D341Med (cell line): ENCODE data around the gene KCNT2.
"Not testable (repeated sequence)": the region's sequence is repeated elsewhere in the genome, so short reads cannot be mapped to it uniquely, and the experiment has no call there.

Experiments
- DNase-seq: peaks from one replicate; pipeline ENCODE4 v3.0.0; 2012; ENCODE audit warnings: low spot score

KCNT2 gene

DNA sequence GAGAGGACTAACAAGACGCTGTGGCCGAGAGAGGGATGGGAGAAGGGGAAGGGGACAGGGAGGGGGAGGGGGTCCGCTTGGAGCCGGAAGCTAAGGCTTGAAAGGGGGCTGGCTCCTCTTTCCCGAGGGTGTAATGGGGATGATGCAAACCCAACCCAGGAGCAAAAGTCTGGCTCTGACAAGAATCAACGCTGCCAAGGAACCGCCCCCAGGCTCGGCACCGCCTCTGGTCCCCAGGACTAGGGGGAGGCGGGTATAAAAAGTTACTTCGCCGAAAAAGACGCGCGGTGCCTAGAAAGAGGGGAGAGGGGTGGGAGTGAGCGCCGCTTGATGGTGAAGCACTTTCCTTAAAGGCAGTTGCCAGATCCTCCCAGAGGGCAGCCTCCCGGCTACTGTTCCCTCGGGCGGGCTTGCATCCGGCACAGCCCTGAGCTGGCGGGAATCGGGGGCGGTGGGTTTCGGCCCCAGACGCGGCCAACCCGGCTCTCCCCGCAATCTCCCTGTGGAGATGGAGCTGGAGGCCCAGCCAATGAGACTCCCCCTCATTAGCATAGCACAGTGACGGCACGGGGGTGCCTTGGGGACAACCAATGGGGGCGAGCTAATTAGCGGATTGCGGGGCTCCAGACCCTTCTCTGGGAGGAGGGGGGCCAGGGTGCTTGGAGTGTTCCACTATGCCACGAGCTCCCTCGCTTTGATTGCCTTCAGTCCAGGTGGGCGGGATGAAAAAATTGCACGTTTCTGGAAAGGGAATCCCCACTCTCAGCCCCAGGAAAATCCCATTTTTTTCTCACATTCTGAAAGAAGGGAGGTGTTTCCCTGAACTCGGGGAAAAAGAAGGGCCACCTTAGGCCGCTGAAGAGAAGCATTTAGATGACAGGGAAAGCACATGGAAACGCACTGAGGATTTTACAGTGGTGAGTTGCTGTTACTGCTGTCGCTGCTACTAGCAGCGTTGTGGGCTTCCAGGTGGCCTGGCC, at the start of gene KCNT2:
Gene KCNT2, minus strand, starts transcription at position 51 of the 980 bp plus-strand sequence. CDS start 131 bp downstream, outside the sequence.
- peak; percentile 97 for DNase-seq

DNA sequence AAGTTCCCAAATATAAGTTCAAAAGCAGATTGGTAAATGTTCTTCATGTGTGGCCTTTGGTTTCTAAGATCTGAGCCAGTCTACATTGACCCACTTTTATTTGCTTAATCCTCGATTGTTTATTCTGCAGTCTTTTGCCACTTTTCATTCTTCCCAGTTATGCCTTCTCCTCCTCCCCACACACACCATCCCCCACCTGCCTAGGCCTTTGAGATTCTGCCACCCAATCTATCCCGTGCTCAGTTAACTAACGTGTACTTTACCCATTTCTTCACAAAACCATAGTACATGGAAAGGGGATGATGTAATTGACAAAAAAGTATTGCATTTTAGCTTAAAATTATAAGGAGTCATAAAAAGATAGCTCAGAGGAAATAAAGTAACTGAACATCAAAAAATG, 47.3 kb upstream of the KCNT2 start:
- no peak for DNase-seq

DNA sequence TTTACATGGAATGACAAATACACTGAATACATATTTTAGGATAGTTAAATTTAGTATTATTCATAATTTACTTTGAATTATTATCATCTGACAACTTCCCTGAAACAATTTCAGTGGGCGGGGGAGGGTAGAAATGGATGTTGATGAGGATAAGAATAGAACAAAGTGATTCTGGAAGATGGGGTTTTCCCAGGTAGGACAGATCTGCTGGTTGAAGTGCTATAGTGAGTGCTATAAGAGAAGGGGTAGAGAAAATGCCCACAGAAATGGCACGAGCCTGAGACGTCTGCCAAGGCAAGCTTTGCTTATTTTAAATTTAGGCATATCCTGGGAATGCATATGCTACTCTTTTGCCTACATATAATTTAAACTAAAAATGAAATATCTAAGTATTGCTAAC, 46.8 kb upstream of the KCNT2 start:
- DNase-seq: no peak

DNA sequence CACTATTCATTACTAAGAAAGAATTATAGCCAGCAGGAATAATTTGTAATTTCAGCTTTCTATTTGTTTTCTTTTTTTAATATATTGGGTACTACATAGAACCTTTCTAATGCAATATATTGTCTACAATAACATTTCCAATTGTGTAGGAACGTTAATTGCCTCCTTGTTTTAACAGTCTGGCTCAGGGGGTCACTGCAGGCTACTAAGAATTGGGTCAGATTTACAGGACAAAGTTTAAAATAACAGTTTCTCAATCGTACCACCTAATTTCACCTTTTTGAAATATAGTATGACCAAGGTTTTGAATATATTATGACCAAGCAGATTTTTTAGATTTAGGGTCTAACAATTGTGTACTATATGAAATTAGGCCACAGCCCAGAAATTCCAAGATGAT, 46.0 kb upstream of the KCNT2 start:
- no peak for DNase-seq

DNA sequence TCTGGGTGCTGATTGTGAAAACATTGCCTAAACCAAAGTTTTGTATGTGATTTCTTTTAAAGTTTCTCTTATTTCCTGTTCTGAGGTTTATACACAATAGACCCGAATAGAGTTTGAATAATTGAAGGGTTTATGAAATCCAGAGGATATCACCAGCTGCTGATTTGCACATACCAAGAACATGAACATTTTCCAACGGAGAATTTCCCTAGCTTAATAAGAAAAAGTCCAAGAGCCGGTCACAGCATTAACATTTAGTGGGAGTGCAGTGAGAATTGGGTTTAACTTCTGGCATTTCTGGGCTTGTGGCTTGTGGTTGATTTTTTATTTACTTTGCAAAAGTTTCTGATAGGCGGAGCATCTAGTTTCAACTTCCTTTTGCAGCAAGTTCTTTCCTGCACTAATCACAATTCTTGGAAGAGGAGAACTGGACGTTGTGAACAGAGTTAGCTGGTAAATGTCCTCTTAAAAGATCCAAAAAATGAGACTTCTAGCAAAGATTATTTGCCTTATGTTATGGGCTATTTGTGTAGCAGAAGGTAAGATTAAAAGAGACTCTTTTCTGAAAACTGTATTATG, 43.5 kb upstream of the KCNT2 start, which contains the start of gene CFH:
Gene CFH, plus strand, starts transcription at position 407 of the 579 bp plus-strand sequence. Its CDS starts 75 bp downstream, at position 482.
- DNase-seq: no peak

DNA sequence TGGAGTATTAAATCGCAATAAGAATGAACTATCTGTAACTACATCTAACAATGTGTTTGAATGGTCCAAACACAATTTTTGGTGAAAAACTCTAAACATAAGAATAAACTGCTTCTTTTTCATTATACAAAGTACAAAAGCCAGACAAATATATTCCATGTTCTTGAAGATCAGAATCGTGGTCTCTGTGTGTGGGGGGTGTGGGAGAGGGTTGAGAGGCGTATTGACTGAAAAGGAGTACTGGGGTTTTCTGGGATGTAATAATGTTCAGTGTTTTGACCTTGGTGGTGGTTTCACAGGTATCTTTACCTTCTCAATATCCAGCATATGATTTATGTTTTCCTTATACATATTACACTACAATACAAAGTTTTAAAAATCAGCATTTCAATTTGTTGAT, 42.8 kb upstream of the KCNT2 start:
- DNase-seq: no peak

DNA sequence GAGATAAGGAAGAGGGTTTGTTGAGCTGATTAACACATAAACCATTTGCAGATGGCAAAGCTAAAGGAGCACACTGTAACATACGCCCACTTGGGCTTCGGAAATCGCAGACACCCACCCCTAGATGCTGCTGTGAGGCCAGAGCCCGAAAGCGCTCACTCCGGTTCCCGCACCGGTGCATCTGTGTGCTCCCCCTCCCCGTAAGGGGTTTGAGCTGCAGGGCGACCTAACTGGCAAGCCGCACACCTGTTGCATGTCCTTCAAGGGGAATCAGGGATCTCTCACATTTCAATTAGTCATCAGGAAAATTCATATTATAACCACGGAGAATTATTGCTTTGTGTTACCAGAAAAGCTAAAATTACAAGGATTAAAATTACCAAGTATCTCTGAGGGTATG, 42.2 kb upstream of the KCNT2 start:
- no peak for DNase-seq

DNA sequence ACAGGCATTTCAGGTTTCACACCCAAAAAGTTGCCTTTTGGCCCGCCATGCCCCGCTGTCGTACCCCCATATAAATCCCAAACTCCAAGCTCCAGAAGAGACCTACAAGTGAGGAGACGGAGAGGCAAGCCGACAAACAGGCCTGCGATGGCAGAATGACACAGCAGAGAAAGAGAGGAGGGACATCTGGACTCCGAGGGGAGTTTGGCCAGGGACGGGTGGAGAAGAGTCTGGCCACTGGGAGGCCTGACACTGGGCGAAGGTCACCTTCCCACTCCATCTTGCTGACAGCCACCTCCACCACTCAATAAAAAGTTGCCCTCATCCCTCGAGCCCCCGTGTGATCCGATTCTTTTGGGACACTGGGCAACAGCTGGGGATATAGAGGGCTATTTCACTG, 41.8 kb upstream of the KCNT2 start:
- no peak for DNase-seq

DNA sequence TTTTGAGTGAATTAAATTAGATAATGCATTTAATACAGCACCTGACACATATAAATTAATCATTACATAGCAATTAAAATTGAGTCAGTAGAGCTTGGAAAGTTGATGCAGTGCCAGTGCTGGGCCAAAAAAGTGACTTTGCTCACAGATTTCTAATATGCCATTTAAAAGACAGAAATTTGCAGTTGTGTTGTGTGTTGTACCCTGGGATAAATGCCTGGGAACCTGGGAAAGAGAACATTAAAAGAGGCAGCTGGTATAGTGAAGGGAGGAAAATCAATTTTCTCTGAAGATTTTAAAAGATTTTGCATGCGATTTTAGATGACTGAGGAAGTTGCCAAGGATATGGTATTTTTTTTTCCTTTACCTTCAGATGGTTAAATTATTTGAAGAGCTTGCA, 32.7 kb upstream of the KCNT2 start:
- DNase-seq: no peak

DNA sequence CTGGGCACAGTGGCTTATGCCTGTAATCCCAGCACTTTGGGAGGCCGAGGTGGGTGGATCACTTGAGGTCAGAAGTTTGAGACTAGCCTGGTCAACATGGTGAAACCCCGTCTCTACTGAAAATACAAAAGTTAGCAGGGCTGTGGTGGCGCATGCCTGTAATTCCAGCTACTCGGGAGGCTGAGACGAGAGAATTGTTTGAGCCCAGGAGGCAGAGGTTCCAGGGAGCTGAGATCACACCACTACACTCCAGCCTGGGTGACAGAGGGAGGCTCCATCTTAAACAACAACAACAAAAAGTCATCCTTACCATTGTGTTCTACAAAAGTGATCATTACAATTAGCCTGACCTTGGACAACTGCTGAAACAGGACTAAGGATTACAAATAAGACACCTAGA, 31.1 kb upstream of the KCNT2 start:
- not testable (repeated sequence) for DNase-seq

DNA sequence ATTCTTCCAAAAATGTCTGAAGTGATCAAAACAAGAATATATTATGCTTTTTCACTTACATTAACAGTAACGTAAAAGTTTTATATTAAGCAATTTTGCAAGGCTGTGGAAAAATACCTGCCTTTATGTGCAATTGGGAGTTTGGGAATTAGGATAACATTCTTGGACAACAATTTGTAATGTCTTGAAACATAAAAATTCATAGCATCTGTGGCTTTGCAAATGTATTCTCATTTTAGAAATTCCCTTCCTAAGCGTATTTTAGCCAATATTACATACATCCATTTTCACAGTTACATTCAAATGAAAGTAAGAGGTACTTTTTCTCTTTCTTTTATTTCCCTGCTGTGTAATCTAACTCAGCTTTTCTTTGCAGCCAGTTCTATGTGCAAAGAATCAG, 30.2 kb upstream of the KCNT2 start:
- no peak for DNase-seq

DNA sequence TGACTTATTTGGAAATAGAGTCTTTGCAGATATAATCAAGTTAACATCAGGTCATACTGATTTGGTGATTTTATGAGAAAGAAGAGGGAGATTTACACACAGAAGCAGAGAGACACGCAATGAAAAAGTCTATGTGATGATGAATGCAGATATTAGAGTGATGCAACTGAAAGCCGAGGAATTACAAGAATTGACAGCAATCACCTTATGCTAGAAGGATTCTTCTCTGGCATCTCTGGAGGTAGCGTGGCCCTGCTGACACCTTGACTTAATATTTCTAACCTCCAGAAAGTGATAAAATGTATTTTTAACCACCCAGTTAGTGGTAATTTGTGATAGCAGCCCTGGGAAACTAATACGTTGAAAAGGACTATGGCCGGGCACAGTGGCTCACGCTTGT, 29.4 kb upstream of the KCNT2 start:
- no peak for DNase-seq

DNA sequence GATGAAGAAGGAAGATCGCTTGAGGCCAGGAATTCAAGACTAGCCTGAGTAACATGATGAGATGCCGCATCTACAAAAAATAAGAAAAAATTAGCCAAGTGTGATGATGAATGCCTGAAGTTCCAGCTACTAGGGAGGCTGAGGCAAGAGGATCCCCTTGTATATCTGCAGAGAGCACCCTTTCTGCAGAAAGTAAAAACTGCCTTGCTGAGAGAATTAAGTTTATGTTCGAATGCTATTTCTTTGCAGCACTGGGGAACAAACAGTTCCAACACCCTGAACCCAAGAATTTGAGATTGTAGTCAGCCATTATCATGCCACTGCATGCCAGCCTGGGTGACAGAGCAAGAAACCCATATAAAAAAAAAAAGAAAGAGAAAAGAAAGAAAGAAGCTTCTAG, 20.6 kb upstream of the KCNT2 start:
- DNase-seq: no peak

DNA sequence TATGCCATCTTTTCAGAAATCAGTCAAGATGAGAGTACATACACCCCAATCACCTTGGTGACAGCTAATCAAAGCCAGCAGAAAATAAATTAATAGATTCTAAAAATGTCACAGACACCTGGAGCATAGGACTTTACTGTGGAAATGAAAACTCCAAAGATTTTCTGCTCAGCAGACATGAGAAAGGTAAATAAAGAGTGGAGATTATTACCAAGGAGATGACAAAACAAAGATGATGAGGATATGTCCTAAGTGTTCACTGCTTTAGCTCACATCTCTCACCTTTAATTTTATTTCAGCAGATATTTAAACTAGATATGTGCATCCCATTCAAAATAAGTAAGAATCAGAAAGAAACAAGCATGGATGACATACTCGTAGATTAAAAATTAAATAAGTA, 14.8 kb upstream of the KCNT2 start:
- no peak for DNase-seq

DNA sequence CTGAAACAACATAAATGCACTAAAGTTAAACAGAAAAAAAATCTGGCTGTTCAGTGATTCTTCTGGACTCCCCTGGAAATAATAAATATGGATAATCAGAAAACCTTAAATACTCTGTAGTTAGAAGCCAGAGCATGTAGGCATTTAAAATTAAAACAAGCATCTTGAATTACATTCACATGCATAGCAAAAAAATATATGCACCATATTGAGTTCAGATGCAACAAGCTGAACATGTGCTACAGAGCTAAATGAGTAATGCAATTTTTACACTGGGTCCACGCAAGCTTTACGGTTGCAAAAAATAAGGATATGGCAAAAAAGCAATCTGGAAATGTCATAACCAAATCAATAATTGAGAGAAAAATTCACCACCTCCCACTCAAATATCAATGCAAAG, 11.5 kb upstream of the KCNT2 start:
- no peak for DNase-seq

DNA sequence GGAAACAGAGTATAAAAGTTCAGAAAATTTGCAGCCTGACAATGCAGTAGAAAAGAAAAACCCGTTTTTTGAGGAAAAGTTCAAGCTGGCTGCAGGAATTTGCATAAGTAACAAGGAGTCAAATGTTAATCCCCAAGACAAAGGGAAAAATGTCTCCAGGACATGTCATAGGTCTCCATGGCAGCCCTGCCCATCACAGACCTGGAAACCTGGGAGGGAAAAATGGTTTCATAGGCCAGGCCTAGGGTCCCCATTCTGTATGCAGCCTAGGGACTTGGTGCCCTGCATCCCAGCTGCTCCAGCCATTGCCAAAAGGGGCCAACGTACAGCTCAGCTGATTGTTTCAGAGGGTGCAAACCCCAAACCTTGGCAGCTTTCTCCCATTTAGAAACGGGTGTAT, 3.6 kb upstream of the KCNT2 start:
- no peak for DNase-seq

DNA sequence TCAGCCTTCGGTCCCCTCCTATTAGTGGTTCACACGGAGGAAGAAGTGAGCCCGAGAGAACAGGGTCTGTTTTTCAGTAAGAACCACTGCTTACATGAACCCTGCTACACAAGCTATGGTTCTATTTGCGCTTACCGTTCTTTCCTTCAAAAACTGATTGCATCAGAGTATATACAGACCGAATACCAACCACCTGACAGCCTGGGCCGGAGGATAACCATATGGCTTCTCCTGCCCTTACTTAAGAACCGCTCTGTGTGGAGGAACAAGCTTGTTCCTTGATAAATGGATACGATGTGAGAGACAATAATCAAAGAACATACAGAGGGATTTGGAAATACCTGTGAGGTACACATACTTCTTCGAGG, 1.1 kb upstream of the KCNT2 start:
- DNase-seq: no peak

DNA sequence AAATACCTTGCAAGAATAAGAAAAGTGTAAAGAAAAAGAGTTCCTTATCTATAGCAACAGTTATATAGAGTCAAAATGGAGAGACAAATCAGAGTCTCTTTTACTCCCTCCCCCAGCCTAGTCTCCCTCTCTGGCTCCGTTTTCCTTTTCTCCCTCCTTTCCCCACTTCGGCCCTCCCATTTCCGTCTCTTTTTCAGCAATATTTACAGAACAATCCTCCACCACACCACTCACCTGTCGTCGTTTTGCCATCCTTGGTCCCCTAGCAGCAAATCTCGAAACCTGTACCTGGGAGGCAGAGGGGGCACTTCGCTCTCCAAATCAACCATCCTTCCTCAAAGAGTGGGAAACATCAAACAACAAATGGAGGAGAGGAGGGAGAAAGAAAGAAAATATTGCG, 259 bp downstream of the KCNT2 start:
- peak; percentile 27 for DNase-seq

DNA sequence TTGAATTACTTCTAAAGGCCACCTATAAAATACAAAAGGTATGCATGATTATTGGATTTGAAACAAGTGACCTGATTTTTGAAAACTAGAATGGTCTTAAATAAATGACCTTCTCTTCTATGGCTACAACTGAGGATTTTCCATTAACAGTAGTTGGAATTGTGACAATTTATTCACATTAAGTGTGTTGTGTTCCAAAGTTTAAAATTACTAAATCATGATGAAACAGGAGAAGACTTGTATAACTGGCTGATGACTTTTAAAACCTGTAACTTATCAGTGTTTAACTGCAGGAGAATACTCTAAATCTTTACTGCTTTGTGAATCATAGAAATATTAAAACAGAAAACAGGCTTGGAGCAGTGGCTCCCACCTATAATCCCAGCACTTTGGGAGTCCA, 4.6 kb downstream of the KCNT2 start:
- no peak for DNase-seq

DNA sequence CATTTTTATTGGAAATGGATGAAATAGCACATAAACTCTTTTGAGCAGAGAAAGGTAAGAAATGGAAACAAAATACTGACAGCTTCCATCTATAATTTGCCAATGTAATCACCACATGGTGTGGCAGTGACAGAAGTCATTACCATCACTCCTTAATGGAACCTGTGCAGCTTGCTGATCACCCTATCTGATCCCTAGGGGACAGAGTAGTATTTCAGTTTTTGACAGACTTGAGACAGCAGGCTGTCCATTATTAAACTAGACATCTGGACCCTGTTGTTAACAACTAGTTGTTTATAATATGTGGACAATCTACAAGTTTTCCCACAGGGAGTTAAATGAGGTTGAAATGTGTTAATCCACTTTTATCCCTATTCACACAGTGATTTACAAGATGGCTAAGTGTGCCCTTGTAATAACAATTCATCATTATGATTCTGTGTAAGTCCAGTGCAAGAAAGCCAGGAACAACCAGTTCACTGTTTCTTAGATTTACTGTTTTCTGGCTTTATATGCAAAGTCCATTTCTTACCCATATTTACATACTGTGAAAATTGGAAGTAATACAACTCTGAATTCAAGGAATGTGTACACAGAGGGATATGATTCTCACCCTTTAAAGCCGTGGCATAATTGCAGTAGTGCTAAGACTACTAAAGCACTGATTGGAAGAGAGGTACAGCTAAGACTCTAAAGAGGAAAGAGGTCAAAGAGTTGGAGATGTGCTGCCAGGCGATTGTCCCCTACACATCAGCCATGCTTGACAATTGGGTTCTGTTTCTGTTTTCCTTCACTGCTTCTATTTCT, 9.1 kb downstream of the KCNT2 start:
- peak; percentile 41 for DNase-seq

DNA sequence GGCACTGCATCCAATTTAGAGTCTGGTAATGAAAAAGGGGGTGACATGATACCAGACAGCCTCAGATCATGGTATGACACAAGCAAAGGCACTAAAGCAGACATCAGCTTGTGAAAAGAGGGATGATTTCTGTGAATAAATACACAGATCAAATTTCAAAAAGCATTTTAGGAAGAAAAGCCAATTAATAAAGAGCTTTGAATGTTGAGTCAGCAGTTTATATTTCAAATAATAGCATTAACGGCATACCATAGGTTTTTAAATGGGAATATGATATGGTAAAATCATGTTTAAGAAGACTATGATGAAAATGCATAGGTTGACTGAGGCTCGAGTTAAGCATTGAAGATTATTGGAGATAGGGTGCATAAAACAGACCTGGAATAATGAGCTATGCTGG, 13.5 kb downstream of the KCNT2 start:
- no peak for DNase-seq

DNA sequence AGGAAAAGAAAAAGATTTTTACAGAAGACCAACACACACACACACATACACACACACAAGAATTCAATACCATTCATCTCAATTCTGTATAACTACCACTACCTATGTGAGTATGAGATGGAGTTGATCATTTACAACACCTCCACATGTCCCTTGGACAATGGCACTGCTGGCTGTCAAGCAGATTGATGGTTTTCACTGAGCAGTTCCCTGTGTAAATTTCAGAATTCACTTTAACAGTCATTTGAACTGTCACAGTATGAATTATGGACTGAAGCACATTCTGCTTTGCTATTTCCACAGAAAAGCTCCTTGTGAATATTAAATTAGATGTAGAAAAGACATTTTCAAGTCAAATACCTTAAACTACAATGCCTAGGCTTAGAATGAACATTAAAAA, 14.3 kb downstream of the KCNT2 start:
- DNase-seq: no peak

DNA sequence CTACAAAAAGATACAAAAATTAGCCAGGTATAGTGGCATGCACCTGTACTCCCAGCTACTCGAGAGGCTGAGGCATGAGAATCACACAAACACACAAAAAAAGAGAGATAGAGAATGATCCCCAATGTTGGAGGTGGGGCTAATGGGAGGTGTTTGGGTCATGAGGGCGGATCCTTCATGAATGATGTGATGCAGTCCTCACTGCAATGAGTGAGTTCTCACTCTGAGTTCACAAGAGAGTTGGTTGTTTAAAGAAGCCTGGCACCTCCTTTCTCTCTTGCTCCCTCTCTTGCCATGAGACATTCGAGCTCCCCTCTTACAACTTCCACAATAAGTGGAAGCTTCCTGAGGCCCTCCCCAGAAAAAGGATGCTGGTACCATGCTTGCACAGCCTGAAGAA, 17.3 kb downstream of the KCNT2 start:
- no peak for DNase-seq
